ENCODE measurements around the gene SYTL1.

The SYTL1 gene

GRCh38 chr1:27341525-27342252 is at the start of gene SYTL1:
SYTL1 (plus strand) TSS chr1:27342022; CDS start chr1:27345335, 3,313 bp downstream.
- Histone ChIP-seq H3K27ac (ENCODE audit: low read length) (no peak within 1 kb of the TSS), H3K4me3 (ENCODE audit: low read length) (peak within 1 kb of the TSS; percentile 19; the same call in 1 of the 2 replicates), H3K36me3 (ENCODE audit: control insufficient read depth, insufficient read depth, low read length) (no peaks in the 10 kb centered on the region), H3K27me3 (ENCODE audit: control insufficient read depth, insufficient read depth, low read length) (no peaks in the 10 kb centered on the region), H3K4me1 (ENCODE audit: control insufficient read depth, insufficient read depth, low read length) (peaks cover 8% of the 10 kb centered on the region; the same call in 1 of the 2 replicates), H3K9me3 (ENCODE audit: control insufficient read depth, insufficient read depth, low read length) (no peaks in the 10 kb centered on the region)
- no peak for DNase-seq (ENCODE audit: low read depth, low spot score)
- no CpG with 5 or more reads among the region's 22 CpGs for WGBS (ENCODE audit: insufficient coverage, insufficient read length)

DNA sequence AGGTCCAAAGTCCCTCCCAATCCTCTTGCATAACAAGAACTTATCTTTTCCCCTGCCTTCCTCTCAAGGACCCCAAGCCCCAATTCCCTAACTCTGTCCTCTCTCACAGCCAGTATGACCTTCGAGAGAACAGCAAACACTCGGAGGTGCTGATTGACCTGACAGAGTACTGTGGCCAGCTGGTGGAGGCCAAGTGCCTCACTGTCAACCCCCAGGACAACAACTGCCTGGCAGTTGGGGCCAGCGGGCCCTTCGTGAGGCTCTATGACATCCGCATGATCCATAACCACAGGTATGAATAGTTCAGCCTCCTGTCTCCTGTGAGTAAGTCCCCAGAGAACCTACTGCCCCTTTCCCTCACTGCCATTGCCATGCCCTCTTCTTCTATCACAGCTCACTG is 49.7 kb upstream of the SYTL1 start:
- Histone ChIP-seq H3K4me1 (ENCODE audit: control insufficient read depth, insufficient read depth, low read length) (no peaks in the 10 kb centered on the region), H3K27ac (ENCODE audit: low read length) (no peak overlapping the region), H3K9me3 (ENCODE audit: control insufficient read depth, insufficient read depth, low read length) (no peaks in the 10 kb centered on the region), H3K27me3 (ENCODE audit: control insufficient read depth, insufficient read depth, low read length) (no peaks in the 10 kb centered on the region), H3K36me3 (ENCODE audit: control insufficient read depth, insufficient read depth, low read length) (peaks cover 7% of the 10 kb centered on the region; the same call in 1 of the 2 replicates), H3K4me3 (ENCODE audit: low read length) (no peak overlapping the region)
- DNase-seq (ENCODE audit: low read depth, low spot score), result no peak
- WGBS (ENCODE audit: insufficient coverage, insufficient read length), result no CpG with 5 or more reads among the region's 5 CpGs

GRCh38 chr1:27293915-27294314 is 47.9 kb upstream of the SYTL1 start:
- no peak overlapping the region for H3K27ac ChIP-seq (ENCODE audit: low read length)
- H3K4me3 ChIP-seq (ENCODE audit: low read length), result no peak overlapping the region
- H3K27me3 ChIP-seq (ENCODE audit: control insufficient read depth, insufficient read depth, low read length), result no peaks in the 10 kb centered on the region
- H3K36me3 ChIP-seq (ENCODE audit: control insufficient read depth, insufficient read depth, low read length), result no peaks in the 10 kb centered on the region
- H3K4me1 ChIP-seq (ENCODE audit: control insufficient read depth, insufficient read depth, low read length), result no peaks in the 10 kb centered on the region; the same call in 1 of the 2 replicates
- H3K9me3 ChIP-seq (ENCODE audit: control insufficient read depth, insufficient read depth, low read length), result no peaks in the 10 kb centered on the region
- no peak for DNase-seq (ENCODE audit: low read depth, low spot score)
- WGBS (ENCODE audit: insufficient coverage, insufficient read length), result no CpG with 5 or more reads among the region's 8 CpGs

GRCh38 chr1:27296773-27297291 is 45.0 kb upstream of the SYTL1 start:
- WGBS (ENCODE audit: insufficient coverage, insufficient read length), result no CpG with 5 or more reads among the region's 10 CpGs
- Histone ChIP-seq H3K36me3 (ENCODE audit: control insufficient read depth, insufficient read depth, low read length) (no peaks in the 10 kb centered on the region), H3K4me3 (ENCODE audit: low read length) (no peak overlapping the region), H3K4me1 (ENCODE audit: control insufficient read depth, insufficient read depth, low read length) (peaks cover 1% of the 10 kb centered on the region), H3K27me3 (ENCODE audit: control insufficient read depth, insufficient read depth, low read length) (no peaks in the 10 kb centered on the region), H3K9me3 (ENCODE audit: control insufficient read depth, insufficient read depth, low read length) (no peaks in the 10 kb centered on the region), H3K27ac (ENCODE audit: low read length) (no peak overlapping the region)
- DNase-seq (ENCODE audit: low read depth, low spot score), result no peak

DNA sequence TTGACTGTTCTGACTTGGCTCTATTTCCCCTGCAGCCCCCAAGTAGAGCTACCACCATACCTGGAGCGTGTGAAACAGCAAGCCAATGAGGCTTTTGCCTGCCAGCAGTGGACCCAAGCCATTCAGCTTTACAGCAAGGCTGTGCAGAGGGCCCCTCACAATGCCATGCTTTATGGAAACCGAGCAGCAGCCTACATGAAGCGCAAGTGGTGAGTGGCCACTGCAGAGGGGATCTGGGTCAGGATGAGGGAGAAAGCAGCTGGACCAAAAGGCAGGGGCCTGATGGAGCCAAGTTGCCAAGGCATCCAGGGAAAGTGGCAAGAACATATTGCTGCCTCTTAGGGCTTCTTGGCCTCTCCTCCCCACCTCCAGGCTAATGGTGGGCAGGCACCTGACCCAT is 43.9 kb upstream of the SYTL1 start:
- Histone ChIP-seq H3K4me3 (ENCODE audit: low read length) (no peak overlapping the region), H3K27me3 (ENCODE audit: control insufficient read depth, insufficient read depth, low read length) (no peaks in the 10 kb centered on the region), H3K9me3 (ENCODE audit: control insufficient read depth, insufficient read depth, low read length) (no peaks in the 10 kb centered on the region), H3K4me1 (ENCODE audit: control insufficient read depth, insufficient read depth, low read length) (peaks cover 1% of the 10 kb centered on the region), H3K27ac (ENCODE audit: low read length) (no peak overlapping the region), H3K36me3 (ENCODE audit: control insufficient read depth, insufficient read depth, low read length) (no peaks in the 10 kb centered on the region)
- no CpG with 5 or more reads among the region's 3 CpGs for WGBS (ENCODE audit: insufficient coverage, insufficient read length)
- no peak for DNase-seq (ENCODE audit: low read depth, low spot score)

DNA sequence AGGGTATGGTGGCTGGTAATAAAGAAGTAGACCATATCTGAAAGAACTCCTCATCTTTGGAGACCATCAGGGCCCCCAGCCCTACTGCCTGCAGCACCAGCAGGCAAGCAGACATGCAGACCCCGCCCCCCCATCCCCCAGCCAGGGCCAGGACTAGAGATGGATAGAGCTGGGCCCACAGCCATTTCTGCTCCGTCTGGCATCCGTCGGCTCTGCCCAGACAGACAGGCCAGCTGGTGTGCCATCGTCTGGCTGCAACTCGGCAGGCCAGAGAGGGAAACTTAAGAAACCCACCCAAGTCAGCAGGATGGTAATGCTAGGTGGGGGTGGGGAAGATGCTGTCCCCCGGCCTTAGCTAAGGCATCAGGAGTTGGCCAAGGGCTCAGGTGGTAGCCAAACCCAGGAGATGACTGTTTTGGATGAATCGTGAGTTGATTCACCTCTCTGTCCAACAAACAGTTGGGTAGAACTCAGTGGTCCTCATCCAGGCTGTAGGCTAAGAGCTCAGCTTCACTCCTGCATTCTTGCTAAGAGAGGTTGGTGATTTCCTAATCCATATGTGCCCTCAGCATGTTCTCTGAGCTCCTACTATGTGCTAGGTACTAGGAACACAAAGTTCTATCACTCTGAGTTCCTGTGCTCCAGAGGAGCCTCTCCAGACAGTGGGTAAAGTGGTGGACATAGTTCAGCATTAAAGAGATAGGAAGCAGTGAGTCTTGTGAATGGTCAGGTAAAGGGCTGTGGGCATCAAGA is 43.0 kb upstream of the SYTL1 start:
- no CpG with 5 or more reads among the region's 8 CpGs for WGBS (ENCODE audit: insufficient coverage, insufficient read length)
- Histone ChIP-seq H3K9me3 (ENCODE audit: control insufficient read depth, insufficient read depth, low read length) (no peaks in the 10 kb centered on the region), H3K27me3 (ENCODE audit: control insufficient read depth, insufficient read depth, low read length) (no peaks in the 10 kb centered on the region), H3K4me1 (ENCODE audit: control insufficient read depth, insufficient read depth, low read length) (peaks cover 1% of the 10 kb centered on the region), H3K27ac (ENCODE audit: low read length) (no peak overlapping the region), H3K36me3 (ENCODE audit: control insufficient read depth, insufficient read depth, low read length) (no peaks in the 10 kb centered on the region), H3K4me3 (ENCODE audit: low read length) (no peak overlapping the region)
- no peak for DNase-seq (ENCODE audit: low read depth, low spot score)

GRCh38 chr1:27299385-27300271 is 42.2 kb upstream of the SYTL1 start:
- WGBS (ENCODE audit: insufficient coverage, insufficient read length), result no CpG with 5 or more reads among the region's 14 CpGs
- no peaks in the 10 kb centered on the region for H3K36me3 ChIP-seq (ENCODE audit: control insufficient read depth, insufficient read depth, low read length)
- no peak overlapping the region for H3K4me3 ChIP-seq (ENCODE audit: low read length)
- no peak for DNase-seq (ENCODE audit: low read depth, low spot score)
- H3K9me3 ChIP-seq (ENCODE audit: control insufficient read depth, insufficient read depth, low read length), result no peaks in the 10 kb centered on the region
- peaks cover 1% of the 10 kb centered on the region for H3K4me1 ChIP-seq (ENCODE audit: control insufficient read depth, insufficient read depth, low read length)
- no peak overlapping the region for H3K27ac ChIP-seq (ENCODE audit: low read length)
- no peaks in the 10 kb centered on the region for H3K27me3 ChIP-seq (ENCODE audit: control insufficient read depth, insufficient read depth, low read length)

DNA sequence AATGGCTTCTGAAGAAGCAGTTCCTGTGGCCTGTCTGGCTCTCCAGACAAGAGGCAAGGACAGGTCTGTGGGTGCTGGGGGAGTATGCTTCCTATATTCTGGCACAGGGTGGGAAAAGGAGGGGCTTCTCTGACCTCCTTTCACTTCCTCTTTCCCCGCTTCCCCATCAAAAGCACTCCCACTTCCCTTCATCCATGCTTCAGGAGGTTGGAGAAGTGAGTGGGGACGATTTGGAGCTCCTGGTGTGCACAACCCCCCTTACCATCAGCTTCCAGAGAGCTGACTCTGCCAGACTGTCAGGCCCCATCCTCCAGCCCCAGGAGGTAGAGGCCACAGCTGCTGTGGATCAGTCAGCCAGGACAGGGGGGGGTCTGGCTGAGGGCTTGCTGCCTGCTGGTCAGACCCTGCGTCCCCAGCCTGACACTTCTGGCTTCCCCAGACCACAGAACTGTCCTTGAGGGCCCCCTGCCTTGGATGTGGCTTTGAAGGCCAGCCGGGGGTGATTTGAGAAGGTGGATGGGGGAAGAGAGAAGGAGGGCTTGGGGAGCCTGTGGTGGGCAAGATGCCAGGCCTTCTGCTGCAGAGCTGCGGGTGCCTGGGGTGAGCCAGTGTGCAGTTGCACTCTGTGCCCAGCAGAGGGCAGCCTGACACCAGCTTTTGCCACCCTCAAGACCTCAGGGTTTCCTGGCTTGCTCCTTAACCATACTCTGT is 41.3 kb upstream of the SYTL1 start:
- Histone ChIP-seq H3K4me1 (ENCODE audit: control insufficient read depth, insufficient read depth, low read length) (peaks cover 1% of the 10 kb centered on the region), H3K4me3 (ENCODE audit: low read length) (no peak overlapping the region), H3K27me3 (ENCODE audit: control insufficient read depth, insufficient read depth, low read length) (no peaks in the 10 kb centered on the region), H3K27ac (ENCODE audit: low read length) (no peak overlapping the region), H3K36me3 (ENCODE audit: control insufficient read depth, insufficient read depth, low read length) (no peaks in the 10 kb centered on the region), H3K9me3 (ENCODE audit: control insufficient read depth, insufficient read depth, low read length) (no peaks in the 10 kb centered on the region)
- WGBS (ENCODE audit: insufficient coverage, insufficient read length), result no CpG with 5 or more reads among the region's 5 CpGs
- DNase-seq (ENCODE audit: low read depth, low spot score), result no peak

GRCh38 chr1:27301052-27301422 is 40.8 kb upstream of the SYTL1 start:
- Histone ChIP-seq H3K27ac (ENCODE audit: low read length) (no peak overlapping the region), H3K4me3 (ENCODE audit: low read length) (no peak overlapping the region), H3K27me3 (ENCODE audit: control insufficient read depth, insufficient read depth, low read length) (no peaks in the 10 kb centered on the region), H3K4me1 (ENCODE audit: control insufficient read depth, insufficient read depth, low read length) (peaks cover 1% of the 10 kb centered on the region), H3K36me3 (ENCODE audit: control insufficient read depth, insufficient read depth, low read length) (no peaks in the 10 kb centered on the region), H3K9me3 (ENCODE audit: control insufficient read depth, insufficient read depth, low read length) (no peaks in the 10 kb centered on the region)
- no peak for DNase-seq (ENCODE audit: low read depth, low spot score)
- WGBS (ENCODE audit: insufficient coverage, insufficient read length), result no CpG with 5 or more reads among the region's 8 CpGs

Measured in iPS DF 6.9 (cell line).